DOHH2 (cell line): ENCODE results near the gene DUSP28.

Experiments
- H3F3A ChIP-seq: fragments of 200-600 bp; sonication (generic), shearing (Covaris generic); 2 replicates; pipeline ENCODE4 v1.6.0; 2016; ENCODE audit warnings: antibody characterized with exemption, mild to moderate bottlenecking; ENCODE audit not compliant: control insufficient read depth, insufficient read depth
- H3K27ac ChIP-seq: fragments of 200-600 bp; sonication (generic); 2 replicates; pipeline ENCODE4 v1.5.1; 2014; ENCODE audit warnings: low read depth, mild to moderate bottlenecking, low read length, moderate library complexity
- H3K27me3 ChIP-seq: fragments of 200-600 bp; sonication (generic); 2 replicates; pipeline ENCODE4 v1.6.1; 2014; ENCODE audit warnings: mild to moderate bottlenecking, low read length, mixed read lengths; ENCODE audit not compliant: control insufficient read depth
- H3K36me3 ChIP-seq: fragments of 200-600 bp; sonication (generic); 2 replicates; pipeline ENCODE4 v1.6.1; 2014; ENCODE audit warnings: mild to moderate bottlenecking, low read length, moderate library complexity, mixed read lengths; ENCODE audit not compliant: control insufficient read depth
- H3K4me1 ChIP-seq: fragments of 200-600 bp; sonication (generic); 2 replicates; pipeline ENCODE4 v1.6.1; 2014; ENCODE audit warnings: mild to moderate bottlenecking, low read length, mixed read lengths; ENCODE audit not compliant: control insufficient read depth
- H3K4me2 ChIP-seq: fragments of 200-600 bp; sonication (generic); 2 replicates; pipeline ENCODE4 v1.6.0; 2014; ENCODE audit warnings: mild to moderate bottlenecking, low read length, moderate library complexity
- H3K4me3 ChIP-seq: fragments of 200-600 bp; sonication (generic); 2 replicates; pipeline ENCODE4 v1.5.1; 2014; ENCODE audit warnings: mild to moderate bottlenecking, low read length, mixed read lengths
- H3K79me2 ChIP-seq: fragments of 200-600 bp; sonication (generic); 2 replicates; pipeline ENCODE4 v1.6.1; 2014; ENCODE audit warnings: mild to moderate bottlenecking, low read length, mixed read lengths; ENCODE audit not compliant: control insufficient read depth
- H3K9me2 ChIP-seq: fragments of 200-600 bp; sonication (generic); replicated peaks from 2 replicates; pipeline ENCODE4 v1.6.1; 2014; ENCODE audit warnings: mild to moderate bottlenecking, low read length, mixed read lengths; ENCODE audit not compliant: control insufficient read depth
- H3K9me3 ChIP-seq: fragments of 200-600 bp; sonication (generic); 2 replicates; pipeline ENCODE4 v1.6.1; 2014; ENCODE audit warnings: antibody characterized with exemption, low read length, mixed read lengths; ENCODE audit not compliant: control insufficient read depth, insufficient read depth
- H4K20me1 ChIP-seq: fragments of 200-600 bp; sonication (generic); 2 replicates; pipeline ENCODE4 v1.6.0; 2014; ENCODE audit warnings: low read depth, mild to moderate bottlenecking, antibody characterized with exemption, low read length, moderate library complexity; ENCODE audit not compliant: control insufficient read depth, insufficient read depth
- EZH2phosphoT487 ChIP-seq: fragments of 200-600 bp; sonication (generic); IDR thresholded peaks from 2 replicates; pipeline ENCODE4 v1.6.1; 2017; ENCODE audit warnings: borderline replicate concordance, mild to moderate bottlenecking, antibody characterized with exemption, low read length, moderate library complexity, mixed read lengths
- TF ChIP-seq, protein P1 (sequence below): fragments of 200-600 bp; sonication (generic); IDR thresholded peaks from one replicate; pipeline ENCODE4 v1.5.1; 2014; ENCODE audit warnings: antibody characterized with exemption, mild to moderate bottlenecking, low read depth, low read length; ENCODE audit not compliant: poor library complexity, severe bottlenecking

DUSP28 gene

DNA sequence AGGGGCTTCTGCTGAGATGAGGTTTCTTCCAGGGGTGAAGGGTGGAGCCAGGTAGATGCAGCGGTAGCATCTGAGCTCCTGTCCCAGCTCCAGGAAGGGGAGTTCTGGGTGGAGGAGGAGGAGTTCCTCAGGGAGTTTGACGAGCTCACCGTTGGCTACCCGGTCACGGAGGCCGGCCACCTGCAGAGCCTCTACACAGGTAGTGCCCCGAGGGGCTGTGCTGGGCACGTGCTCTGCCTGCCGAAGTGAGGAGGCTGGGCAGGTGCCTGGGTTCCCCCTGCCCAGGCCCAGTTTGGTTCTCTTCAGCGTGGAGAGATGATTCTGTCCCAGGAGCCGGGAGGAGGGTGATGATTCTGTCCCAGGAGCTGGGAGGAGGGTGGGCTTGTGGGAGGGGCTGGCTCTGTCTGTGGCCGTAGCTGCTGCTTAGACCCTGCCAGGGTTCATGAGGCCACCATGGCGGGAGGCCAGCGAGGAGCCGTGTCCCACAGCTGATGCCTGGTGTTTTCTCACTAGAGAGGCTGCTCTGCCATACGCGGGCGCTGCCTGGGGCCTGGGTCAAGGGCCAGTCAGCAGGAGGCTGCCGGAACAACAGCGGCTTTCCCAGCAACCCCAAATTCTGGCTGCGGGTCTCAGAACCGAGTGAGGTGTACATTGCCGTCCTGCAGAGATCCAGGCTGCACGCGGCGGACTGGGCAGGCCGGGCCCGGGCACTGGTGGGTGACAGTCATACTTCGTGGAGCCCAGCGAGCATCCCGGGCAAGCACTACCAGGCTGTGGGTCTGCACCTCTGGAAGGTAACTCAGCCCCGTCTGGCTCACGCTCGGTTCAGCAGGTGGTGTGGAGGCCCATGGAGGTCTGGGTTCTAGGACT is 34.6 kb downstream of the DUSP28 start:
- Histone ChIP-seq H3K4me1 (no peaks in the 10 kb centered on the region), H3K27me3 (no peaks in the 10 kb centered on the region), H3K9me3 (no peaks in the 10 kb centered on the region), H3K4me3 (no peak overlapping the region), H3K4me2 (no peak overlapping the region), H3K27ac (no peak overlapping the region), H3F3A (no peaks in the 10 kb centered on the region), H3K36me3 (peaks cover 39% of the 10 kb centered on the region), H3K9me2 (no peaks in the 10 kb centered on the region), H3K79me2 (peaks cover 57% of the 10 kb centered on the region), H4K20me1 (no peaks in the 10 kb centered on the region)
- no peak for TF ChIP-seq EZH2phosphoT487

DNA sequence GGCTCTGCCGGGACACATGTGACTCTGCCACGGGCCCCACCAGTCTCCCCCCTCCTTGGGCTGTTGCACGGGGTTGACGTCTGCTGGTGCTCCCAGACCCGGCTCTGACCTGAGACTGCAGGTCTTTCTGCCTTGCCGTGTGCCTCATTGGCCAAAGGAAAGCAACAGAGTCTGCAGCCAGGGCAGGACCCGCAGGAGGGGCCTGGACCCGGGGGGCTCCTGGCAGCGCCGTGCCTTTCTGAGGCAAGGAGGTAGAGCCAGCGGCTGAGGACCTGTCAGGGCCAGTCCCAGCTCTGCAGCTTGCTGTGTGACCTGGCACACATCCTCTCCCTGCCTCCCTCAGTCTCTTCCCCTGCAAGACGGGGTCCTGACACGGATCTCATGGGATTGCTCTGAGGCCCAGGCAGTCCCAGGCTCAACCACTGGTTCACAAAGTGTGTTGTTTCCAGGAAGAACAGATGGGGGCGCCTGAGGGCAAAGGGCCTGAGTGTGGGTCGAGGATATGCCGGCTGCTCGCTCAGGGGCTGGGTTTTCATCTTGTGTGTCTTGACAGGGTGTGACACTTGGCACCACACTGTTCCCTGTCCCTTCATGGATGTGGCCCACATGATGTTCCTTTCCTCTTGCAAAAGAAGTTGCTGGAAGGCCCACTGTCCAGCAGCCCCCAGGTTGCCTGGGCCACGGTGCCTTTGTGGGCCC is 35.4 kb downstream of the DUSP28 start:
- Histone ChIP-seq H3K27me3 (no peaks in the 10 kb centered on the region), H3F3A (no peaks in the 10 kb centered on the region), H3K4me1 (no peaks in the 10 kb centered on the region), H3K27ac (no peak overlapping the region), H3K4me3 (no peak overlapping the region), H3K9me2 (no peaks in the 10 kb centered on the region), H3K36me3 (peaks cover 31% of the 10 kb centered on the region), H4K20me1 (no peaks in the 10 kb centered on the region), H3K79me2 (peaks cover 49% of the 10 kb centered on the region), H3K9me3 (no peaks in the 10 kb centered on the region), H3K4me2 (no peak overlapping the region)
- TF ChIP-seq, protein P1, sequence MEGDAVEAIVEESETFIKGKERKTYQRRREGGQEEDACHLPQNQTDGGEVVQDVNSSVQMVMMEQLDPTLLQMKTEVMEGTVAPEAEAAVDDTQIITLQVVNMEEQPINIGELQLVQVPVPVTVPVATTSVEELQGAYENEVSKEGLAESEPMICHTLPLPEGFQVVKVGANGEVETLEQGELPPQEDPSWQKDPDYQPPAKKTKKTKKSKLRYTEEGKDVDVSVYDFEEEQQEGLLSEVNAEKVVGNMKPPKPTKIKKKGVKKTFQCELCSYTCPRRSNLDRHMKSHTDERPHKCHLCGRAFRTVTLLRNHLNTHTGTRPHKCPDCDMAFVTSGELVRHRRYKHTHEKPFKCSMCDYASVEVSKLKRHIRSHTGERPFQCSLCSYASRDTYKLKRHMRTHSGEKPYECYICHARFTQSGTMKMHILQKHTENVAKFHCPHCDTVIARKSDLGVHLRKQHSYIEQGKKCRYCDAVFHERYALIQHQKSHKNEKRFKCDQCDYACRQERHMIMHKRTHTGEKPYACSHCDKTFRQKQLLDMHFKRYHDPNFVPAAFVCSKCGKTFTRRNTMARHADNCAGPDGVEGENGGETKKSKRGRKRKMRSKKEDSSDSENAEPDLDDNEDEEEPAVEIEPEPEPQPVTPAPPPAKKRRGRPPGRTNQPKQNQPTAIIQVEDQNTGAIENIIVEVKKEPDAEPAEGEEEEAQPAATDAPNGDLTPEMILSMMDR = peak; percentile 60
- TF ChIP-seq EZH2phosphoT487 = no peak

DNA sequence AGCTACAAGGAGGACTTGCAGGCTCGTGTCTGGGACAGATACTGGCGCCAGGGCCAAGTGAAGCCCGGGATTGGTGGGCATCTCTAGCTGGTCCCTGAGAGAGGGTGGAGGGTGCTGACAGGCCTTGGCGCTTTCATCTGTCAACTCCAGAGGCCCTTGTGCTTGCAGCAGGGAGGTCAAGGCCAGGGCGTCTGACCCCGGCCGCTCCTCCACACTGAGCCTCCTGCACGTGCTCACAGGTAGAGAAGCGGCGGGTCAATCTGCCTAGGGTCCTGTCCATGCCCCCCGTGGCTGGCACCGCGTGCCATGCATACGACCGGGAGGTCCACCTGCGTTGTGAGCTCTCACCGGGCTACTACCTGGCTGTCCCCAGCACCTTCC is 35.9 kb downstream of the DUSP28 start:
- no peaks in the 10 kb centered on the region for H4K20me1 ChIP-seq
- H3K36me3 ChIP-seq = peaks cover 25% of the 10 kb centered on the region
- H3K27ac ChIP-seq = no peak overlapping the region

More for the DNA sequence above, 35.9 kb downstream of the DUSP28 start:
- H3K4me3 ChIP-seq = no peak overlapping the region
- no peaks in the 10 kb centered on the region for H3F3A ChIP-seq
- H3K27me3 ChIP-seq = no peaks in the 10 kb centered on the region
- H3K4me2 ChIP-seq = no peak overlapping the region
- TF ChIP-seq, protein P1 = no peak
- TF ChIP-seq EZH2phosphoT487 = no peak
- H3K9me3 ChIP-seq = no peaks in the 10 kb centered on the region
- no peaks in the 10 kb centered on the region for H3K4me1 ChIP-seq
- H3K9me2 ChIP-seq = no peaks in the 10 kb centered on the region
- H3K79me2 ChIP-seq = peaks cover 44% of the 10 kb centered on the region
